Dedifferentiated amniotic fluid mesenchymal stem cell (primary cell): ENCODE measurements around the gene KCNK1.
"Not testable (repeated sequence)": the region's sequence is repeated elsewhere in the genome, so short reads cannot be mapped to it uniquely, and the experiment has no call there.

Experiments
- DNase-seq: peaks from one replicate; pipeline ENCODE4 v3.0.0-alpha.2; 2016; ENCODE audit errors: extremely low spot score

Gene KCNK1

GRCh38 chr1:233665575-233666270 lies 51.8 kb downstream of the KCNK1 start:
- DNase-seq: no peak

GRCh38 chr1:233667741-233668140 lies 53.8 kb downstream of the KCNK1 start:
- DNase-seq: no peak

- DNase-seq: no peak
Observed at GRCh38 chr1:233668146-233668724, 54.3 kb downstream of the KCNK1 start.

- no peak for DNase-seq
Observed at GRCh38 chr1:233668725-233669294, 54.9 kb downstream of the KCNK1 start.

GRCh38 chr1:233670363-233670762 lies 56.5 kb downstream of the KCNK1 start:
- not testable (repeated sequence) for DNase-seq

- no peak for DNase-seq
Observed at GRCh38 chr1:233671286-233671685, 57.4 kb downstream of the KCNK1 start.

GRCh38 chr1:233672732-233673131 lies 58.8 kb downstream of the KCNK1 start:
- DNase-seq: no peak

GRCh38 chr1:233673261-233673946 lies 59.5 kb downstream of the KCNK1 start:
- DNase-seq: no peak

GRCh38 chr1:233673947-233674431 lies 60.1 kb downstream of the KCNK1 start:
- DNase-seq: no peak

- no peak for DNase-seq
Observed at GRCh38 chr1:233675446-233675845, 61.5 kb downstream of the KCNK1 start.

GRCh38 chr1:233675893-233676292 lies 62.0 kb downstream of the KCNK1 start:
- DNase-seq: no peak

GRCh38 chr1:233677690-233678354 lies 63.9 kb downstream of the KCNK1 start:
- no peak for DNase-seq

- no peak for DNase-seq
Observed at GRCh38 chr1:233679030-233679429, 65.1 kb downstream of the KCNK1 start.

GRCh38 chr1:233679591-233680373 lies 65.9 kb downstream of the KCNK1 start:
- no peak for DNase-seq

- DNase-seq: no peak
Observed at GRCh38 chr1:233681285-233681684, 67.4 kb downstream of the KCNK1 start.

- DNase-seq: not testable (repeated sequence)
Observed at GRCh38 chr1:233686653-233687052, 72.7 kb downstream of the KCNK1 start.

- no peak for DNase-seq
Observed at GRCh38 chr1:233689017-233689747, 75.3 kb downstream of the KCNK1 start.

- no peak for DNase-seq
Observed at GRCh38 chr1:233689748-233690254, 75.9 kb downstream of the KCNK1 start.

GRCh38 chr1:233695901-233696300 lies 82.0 kb downstream of the KCNK1 start:
- no peak for DNase-seq

GRCh38 chr1:233700338-233700737 lies 86.4 kb downstream of the KCNK1 start:
- DNase-seq: no peak
